Hepatocyte (in vitro differentiated cells): ENCODE results near the gene DISC1. TPM values are rescaled to one million over a fixed set of nuclear protein-coding genes. Genes with fewer than 3 reads are reported as not detected.

Source experiments
- DNase-seq: peaks from one replicate; pipeline ENCODE4 v3.0.0-alpha.2; 2016; ENCODE audit warnings: low spot score
- H2AFZ ChIP-seq: fragments of 200-600 bp; sonication (generic); 2 replicates; pipeline ENCODE4 v1.6.0; 2016; ENCODE audit warnings: antibody characterized with exemption, mild to moderate bottlenecking
- H3K27ac ChIP-seq: fragments of 200-600 bp; sonication (generic); 2 replicates; pipeline ENCODE4 v1.5.1; 2016; ENCODE audit warnings: mild to moderate bottlenecking
- H3K27me3 ChIP-seq: fragments of 200-600 bp; sonication (generic); 2 replicates; pipeline ENCODE4 v1.6.1; 2016
- H3K36me3 ChIP-seq: fragments of 200-600 bp; sonication (generic); replicated peaks from 2 replicates; pipeline ENCODE4 v1.5.1; 2016; ENCODE audit warnings: low read depth; ENCODE audit not compliant: insufficient read depth
- H3K4me1 ChIP-seq: fragments of 200-600 bp; sonication (generic); 2 replicates; pipeline ENCODE4 v1.5.1; 2016; ENCODE audit warnings: mild to moderate bottlenecking, moderate library complexity; ENCODE audit not compliant: insufficient read depth
- H3K4me2 ChIP-seq: fragments of 200-600 bp; sonication (generic); 2 replicates; pipeline ENCODE4 v1.6.0; 2016
- H3K4me3 ChIP-seq: fragments of 200-600 bp; sonication (generic); 2 replicates; pipeline ENCODE4 v1.5.1; 2016; ENCODE audit warnings: mild to moderate bottlenecking
- H3K79me2 ChIP-seq: fragments of 200-600 bp; sonication (generic); 2 replicates; pipeline ENCODE4 v1.6.0; 2017; ENCODE audit warnings: mild to moderate bottlenecking
- H3K9me2 ChIP-seq: fragments of 200-600 bp; sonication (generic); replicated peaks from 2 replicates; pipeline ENCODE4 v1.6.0; 2017; ENCODE audit warnings: mild to moderate bottlenecking; ENCODE audit not compliant: insufficient read depth
- H3K9me3 ChIP-seq: fragments of 200-600 bp; sonication (generic); 2 replicates; pipeline ENCODE4 v1.5.1; 2016; ENCODE audit warnings: low read depth, mild to moderate bottlenecking
- H4K20me1 ChIP-seq: fragments of 200-600 bp; sonication (generic); 2 replicates; pipeline ENCODE4 v1.6.0; 2016; ENCODE audit warnings: mild to moderate bottlenecking; ENCODE audit not compliant: insufficient read depth, poor library complexity, severe bottlenecking
- CTCF ChIP-seq: fragments of 200-600 bp; sonication (generic); IDR thresholded peaks from 2 replicates; pipeline ENCODE4 v1.5.1; 2016; ENCODE audit warnings: antibody characterized with exemption, mild to moderate bottlenecking; ENCODE audit not compliant: poor library complexity
- EZH2 ChIP-seq: fragments of 200-600 bp; sonication (generic); IDR thresholded peaks from 2 replicates; pipeline ENCODE4 v1.6.1; 2016; ENCODE audit warnings: antibody characterized with exemption, mild to moderate bottlenecking, borderline replicate concordance
- EZH2phosphoT487 ChIP-seq: fragments of 200-600 bp; sonication (generic); IDR thresholded peaks from one replicate; pipeline ENCODE4 v1.6.1; 2018; ENCODE audit warnings: antibody characterized with exemption, mild to moderate bottlenecking, low read depth, moderate library complexity; ENCODE audit not compliant: unreplicated experiment, severe bottlenecking
- WGBS: methylation state at CpG from one replicate; pipeline ENCODE4 v1.1.6; 2016; ENCODE audit warnings: low lambda C conversion rate; ENCODE audit errors: missing lambda C conversion rate; 5-methylcytosine and 5-hydroxymethylcytosine counted together
- polyA plus RNA-seq: library from polyadenylated mRNA; unstranded; fragments of >200 nt; fragmentation: Nextera tagmentation; extraction: Ambion mirVana; gene quantifications from 2 replicates; pipeline ENCODE4 v1.2.1, GENCODE V29; 2016
- total RNA-seq: library from RNA; depleted of rRNA; stranded (reverse); fragments of >200 nt; gene quantifications from 2 replicates; pipeline ENCODE4 v1.2.3, GENCODE V29; 2014

Gene DISC1
- total and polyA plus RNA-seq, 2 experiments from 2014 or later = 3.0 to 4.7 TPM

DNA sequence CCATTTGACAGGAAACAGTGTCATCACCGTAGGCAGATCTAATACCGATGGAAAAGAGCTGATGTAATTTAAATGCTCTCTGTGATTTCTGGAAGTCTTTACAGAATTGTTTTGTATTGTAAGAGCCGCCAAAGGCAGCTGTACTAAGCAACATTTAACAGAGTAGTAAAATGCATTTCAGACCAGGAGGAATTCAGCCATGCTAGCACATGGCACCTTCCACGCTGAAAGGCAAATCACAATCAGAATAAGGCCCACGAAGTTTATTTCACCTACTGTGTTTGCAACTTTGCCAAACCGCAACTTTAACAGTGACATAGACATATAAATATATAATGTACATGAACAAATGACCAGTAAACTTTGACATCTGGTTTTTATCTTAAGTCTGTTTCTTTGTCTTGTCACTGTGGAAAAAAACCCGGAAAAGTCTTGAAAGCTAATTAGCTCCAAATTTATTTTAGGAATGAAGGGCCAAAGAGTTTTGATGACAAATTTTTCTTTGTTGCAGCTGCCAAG lies 26.1 kb upstream of the DISC1 start:
- WGBS = 40% methylated on average over 7 of the region's 7 CpGs
- Histone ChIP-seq H3K79me2 (no peaks in the 10 kb centered on the region), H3K4me2 (peak overlapping the region; percentile 10), H2AFZ (no peak overlapping the region), H3K9me3 (no peaks in the 10 kb centered on the region), H3K27me3 (no peaks in the 10 kb centered on the region), H4K20me1 (no peaks in the 10 kb centered on the region), H3K4me3 (no peak overlapping the region), H3K4me1 (peaks cover 7% of the 10 kb centered on the region), H3K27ac (no peak overlapping the region), H3K36me3 (no peaks in the 10 kb centered on the region), H3K9me2 (no peaks in the 10 kb centered on the region)
- TF ChIP-seq EZH2 (no peak), CTCF (no peak), EZH2phosphoT487 (peak; percentile 91)
- DNase-seq = peak; percentile 31

DNA sequence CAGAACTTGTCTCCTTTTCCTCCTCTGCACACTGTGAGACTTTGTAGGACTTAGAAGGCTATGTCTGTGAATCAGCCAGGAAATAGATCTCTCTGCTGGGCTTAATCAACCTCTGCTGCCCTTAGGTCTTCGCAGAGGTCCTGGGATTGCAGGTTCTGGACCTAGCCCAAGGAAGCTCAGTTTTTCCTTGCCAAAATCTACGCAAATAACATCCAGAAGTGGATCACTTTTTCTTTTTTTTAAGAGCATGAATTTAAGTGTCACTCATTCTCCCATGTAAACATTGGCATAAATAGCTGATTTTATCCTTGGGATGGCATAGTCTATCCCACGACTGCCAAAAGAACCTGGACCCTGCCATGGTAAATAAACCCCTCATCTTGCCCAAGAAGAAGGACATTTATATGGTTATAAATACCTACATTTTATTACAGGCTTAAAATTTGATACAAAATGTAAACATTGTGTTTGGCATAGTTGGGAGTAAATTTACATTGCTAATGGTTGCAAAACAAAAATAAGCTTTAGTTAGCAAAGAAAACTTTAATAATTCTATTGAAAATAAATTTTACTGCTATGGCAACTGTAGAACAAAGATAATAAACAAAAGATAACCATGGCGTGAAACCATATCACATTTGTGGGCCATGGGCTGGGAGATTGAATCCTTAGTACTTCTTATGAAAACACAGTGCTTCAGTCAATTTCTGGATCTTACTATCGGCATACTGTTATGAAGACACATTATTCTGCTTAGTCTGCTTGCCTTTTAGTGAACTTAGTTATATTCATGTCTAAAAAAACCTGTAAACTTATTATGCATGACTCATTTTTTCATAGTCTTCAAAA lies 24.5 kb upstream of the DISC1 start:
- no peaks in the 10 kb centered on the region for H3K79me2 ChIP-seq
- WGBS = 35% methylated on average over 5 of the region's 5 CpGs
- no peaks in the 10 kb centered on the region for H3K36me3 ChIP-seq
- H3K9me2 ChIP-seq = no peaks in the 10 kb centered on the region
- H3K27me3 ChIP-seq = no peaks in the 10 kb centered on the region
- H3K9me3 ChIP-seq = no peaks in the 10 kb centered on the region
- H4K20me1 ChIP-seq = no peaks in the 10 kb centered on the region
- H3K4me3 ChIP-seq = no peak overlapping the region
- TF ChIP-seq EZH2phosphoT487 (peak; percentile 76), EZH2 (no peak), CTCF (no peak)
- no peak overlapping the region for H2AFZ ChIP-seq
- H3K27ac ChIP-seq = no peak overlapping the region
- DNase-seq = no peak
- peak overlapping the region; percentile 8 for H3K4me2 ChIP-seq
- no peaks in the 10 kb centered on the region for H3K4me1 ChIP-seq

- no peaks in the 10 kb centered on the region for H3K36me3 ChIP-seq
- peak overlapping the region; percentile 8 for H3K4me2 ChIP-seq
- no peaks in the 10 kb centered on the region for H3K9me2 ChIP-seq
- no peaks in the 10 kb centered on the region for H3K9me3 ChIP-seq
- no peaks in the 10 kb centered on the region for H3K79me2 ChIP-seq
- no peaks in the 10 kb centered on the region for H3K4me1 ChIP-seq
- TF ChIP-seq EZH2phosphoT487 (no peak), CTCF (no peak)
- H3K27ac ChIP-seq = no peak overlapping the region
- DNase-seq = no peak
- no peak overlapping the region for H3K4me3 ChIP-seq
- WGBS = 97% methylated on average over 4 of the region's 4 CpGs
- no peaks in the 10 kb centered on the region for H4K20me1 ChIP-seq
- H2AFZ ChIP-seq = no peak overlapping the region
- no peaks in the 10 kb centered on the region for H3K27me3 ChIP-seq
Observed at GRCh38 chr1:231602673-231602984, 24.0 kb upstream of the DISC1 start.
